ENCODE results near the gene DDX47. TPM values are rescaled to one million over a fixed set of nuclear protein-coding genes. Genes with fewer than 3 reads are reported as not detected.

The DDX47 gene
- total and polyA plus RNA-seq, 2 donors (not counting 1 experiment from before 2014, with no cell fraction given) = 50.1 to 93.7 TPM

- ATAC-seq (ENCODE audit: low read depth) = no peak
- WGBS (ENCODE audit: insufficient coverage) = no CpG with 5 or more reads among the region's 2 CpGs
- CTCF ChIA-PET = interaction anchor here (1.1 to 1.2 kb wide), 2 partner anchors 13 to 34 kb away, joined by 3 to 4 read pairs; no protein-coding TSS in a partner anchor
These were observed 10.2 kb downstream of the DDX47 start for GRCh38 chr12:12823300-12823699.

GRCh38 chr12:12823811-12824210, 10.7 kb downstream of the DDX47 start:
- Histone ChIP-seq H3K4me1 (ENCODE audit: control insufficient read depth in 2 of 2, insufficient read depth in 2 of 2, low read length in 2 of 2) (no peaks in the 10 kb centered on the region), H3K79me2 (ENCODE audit: control insufficient read depth, insufficient read depth, low read length) (peaks cover 13% of the 10 kb centered on the region), H3K9ac (ENCODE audit: low read length) (no peak overlapping the region), H3K27me3 (replicated peaks in 1 of 4; ENCODE audit: control extremely low read depth in 1 of 4, control insufficient read depth in 3 of 4, insufficient read depth in 4 of 4, low read length in 3 of 4) (no peaks in the 10 kb centered on the region), H4K20me1 (ENCODE audit: control insufficient read depth, insufficient read depth, low read length, poor library complexity, severe bottlenecking) (peaks cover 25% of the 10 kb centered on the region), H3K4me2 (replicated peaks; ENCODE audit: low read depth, low read length, poor library complexity, severe bottlenecking) (no peak overlapping the region), H3K36me3 (replicated peaks in 1 of 2; ENCODE audit: control extremely low read depth in 1 of 2, control insufficient read depth in 1 of 2, extremely low read depth in 1 of 2, insufficient read depth in 2 of 2, low read length in 1 of 2) (peaks cover 21 to 86% of the 10 kb centered on the region in 2 experiments), H3K4me3 (ENCODE audit: control extremely low read depth in 1 of 5, extremely low read depth in 1 of 5, insufficient read depth in 1 of 5, low read depth in 2 of 5, low read length in 4 of 5) (no peak overlapping the region), H2AFZ (ENCODE audit: insufficient read depth, low read depth, low read length, poor library complexity, severe bottlenecking) (no peak overlapping the region), H3K9me3 (ENCODE audit: control extremely low read depth in 1 of 3, control insufficient read depth in 2 of 3, insufficient read depth in 1 of 3, low read length in 2 of 3) (no peaks in the 10 kb centered on the region), H3K27ac (ENCODE audit: low read length in 2 of 2) (no peak overlapping the region)
- no peak overlapping the region for H3K4me3 Mint-ChIP-seq
- H3K27me3 Mint-ChIP-seq = no peaks in the 10 kb centered on the region
- intact Hi-C loops (cut with micrococcal nuclease) = no loop called here
- H3K27ac Mint-ChIP-seq = no peak overlapping the region
- ChIA-PET POLR2A (no interaction called here), CTCF (interaction anchor here (1.1 to 1.2 kb wide), 2 partner anchors 13 to 35 kb away, joined by 3 to 4 read pairs; no protein-coding TSS in a partner anchor)
- WGBS (ENCODE audit: insufficient coverage) = no CpG with 5 or more reads among the region's 5 CpGs
- peaks cover 12% of the 10 kb centered on the region for H3K4me1 Mint-ChIP-seq
- H3K9me3 Mint-ChIP-seq (ENCODE audit: insufficient read depth) = no peaks in the 10 kb centered on the region
- no peak for TF ChIP-seq CTCF (IDR thresholded peaks at IDR 0.05)
- no peak for TF ChIP-seq EZH2 (IDR thresholded peaks at IDR 0.05; ENCODE audit: borderline replicate concordance, insufficient read depth, low read depth, low read length, poor library complexity, severe bottlenecking)
- ATAC-seq (ENCODE audit: low read depth) = no peak
- DNase-seq = no peak

More at GRCh38 chr12:12823300-12823699, 10.2 kb downstream of the DDX47 start:
- peaks cover 18% of the 10 kb centered on the region for H3K79me2 ChIP-seq (ENCODE audit: control insufficient read depth, insufficient read depth, low read length)
- no peaks in the 10 kb centered on the region for H3K4me1 ChIP-seq (ENCODE audit: control insufficient read depth in 2 of 2, insufficient read depth in 2 of 2, low read length in 2 of 2)
- no peak overlapping the region for H3K9ac ChIP-seq (ENCODE audit: low read length)
- H3K36me3 ChIP-seq (replicated peaks in 1 of 2; ENCODE audit: control extremely low read depth in 1 of 2, control insufficient read depth in 1 of 2, extremely low read depth in 1 of 2, insufficient read depth in 2 of 2, low read length in 1 of 2) = peaks cover 19 to 80% of the 10 kb centered on the region in 2 experiments
- no peaks in the 10 kb centered on the region for H3K9me3 Mint-ChIP-seq (ENCODE audit: insufficient read depth)
- POLR2A ChIA-PET = no interaction called here
- no peak overlapping the region for H3K27ac ChIP-seq (ENCODE audit: low read length in 2 of 2)
- no peak for DNase-seq
- no peaks in the 10 kb centered on the region for H3K27me3 ChIP-seq (replicated peaks in 1 of 4; ENCODE audit: control extremely low read depth in 1 of 4, control insufficient read depth in 3 of 4, insufficient read depth in 4 of 4, low read length in 3 of 4)
- TF ChIP-seq CTCF (IDR thresholded peaks at IDR 0.05) (no peak), EZH2 (IDR thresholded peaks at IDR 0.05; ENCODE audit: borderline replicate concordance, insufficient read depth, low read depth, low read length, poor library complexity, severe bottlenecking) (no peak)
- no peak overlapping the region for H2AFZ ChIP-seq (ENCODE audit: insufficient read depth, low read depth, low read length, poor library complexity, severe bottlenecking)
- H3K27ac Mint-ChIP-seq = no peak overlapping the region
- intact Hi-C loops (cut with micrococcal nuclease) = no loop called here
- no peak overlapping the region for H3K4me2 ChIP-seq (replicated peaks; ENCODE audit: low read depth, low read length, poor library complexity, severe bottlenecking)
- H3K4me1 Mint-ChIP-seq = peaks cover 17% of the 10 kb centered on the region
- peaks cover 27% of the 10 kb centered on the region for H4K20me1 ChIP-seq (ENCODE audit: control insufficient read depth, insufficient read depth, low read length, poor library complexity, severe bottlenecking)
- H3K4me3 ChIP-seq (ENCODE audit: control extremely low read depth in 1 of 5, extremely low read depth in 1 of 5, insufficient read depth in 1 of 5, low read depth in 2 of 5, low read length in 4 of 5) = no peak overlapping the region
- no peak overlapping the region for H3K4me3 Mint-ChIP-seq
- no peaks in the 10 kb centered on the region for H3K9me3 ChIP-seq (ENCODE audit: control extremely low read depth in 1 of 3, control insufficient read depth in 2 of 3, insufficient read depth in 1 of 3, low read length in 2 of 3)
- no peaks in the 10 kb centered on the region for H3K27me3 Mint-ChIP-seq

All from B cell (primary cell).